ENCODE measurements around the gene BCLAF3. TPM values are rescaled to one million over a fixed set of nuclear protein-coding genes. Genes with fewer than 3 reads are reported as not detected.

BCLAF3 gene
- total RNA-seq, 1 experiment from 2014 or later, result 5.3 TPM

DNA sequence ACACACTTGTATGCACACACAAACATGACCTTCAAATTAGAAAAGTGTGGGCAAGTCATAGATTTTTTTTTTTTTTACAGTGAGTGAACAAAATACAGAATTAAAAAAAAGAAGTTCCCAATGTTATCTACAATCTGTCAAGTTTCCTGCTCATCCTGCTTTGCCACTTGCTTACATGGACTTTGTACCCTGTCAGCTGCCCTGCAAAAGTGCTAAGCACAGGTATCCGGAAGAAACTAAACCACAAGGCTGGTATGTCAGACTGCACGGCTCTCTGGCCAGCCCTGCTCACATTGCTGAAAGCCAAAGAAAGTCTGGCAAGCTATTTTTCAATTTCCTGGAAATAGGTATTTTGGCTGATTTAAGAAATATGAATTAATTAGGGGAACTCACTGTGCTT is 38.9 kb upstream of the BCLAF3 start:
- no peak for TF ChIP-seq YY1 (IDR thresholded peaks at IDR 0.05; ENCODE audit: extremely low read depth, insufficient replicate concordance, low read depth, low read length)
- peak; percentile 60 for TF ChIP-seq SP1 (IDR thresholded peaks at IDR 0.05; ENCODE audit: low read depth)
- Histone ChIP-seq H3K4me3 (replicated peaks in 1 of 2; ENCODE audit: low read depth in 1 of 2, low read length in 2 of 2) (no peak overlapping the region), H3K9me3 (ENCODE audit: control insufficient read depth in 1 of 2, insufficient read depth in 1 of 2, low read depth in 1 of 2, low read length in 2 of 2) (no peaks in the 10 kb centered on the region), H3K9ac (ENCODE audit: low read length) (no peak overlapping the region), H3K27ac (ENCODE audit: low read depth, low read length) (no peak overlapping the region), H3K36me3 (ENCODE audit: control insufficient read depth in 1 of 2, insufficient read depth in 2 of 2, low read length in 2 of 2) (no peaks in the 10 kb centered on the region), H3K27me3 (ENCODE audit: insufficient read depth, low read length) (no peaks in the 10 kb centered on the region), H4K20me1 (ENCODE audit: insufficient read depth) (no peaks in the 10 kb centered on the region), H3K4me1 (ENCODE audit: control insufficient read depth in 1 of 2, insufficient read depth in 2 of 2, low read length in 2 of 2) (peaks cover 12 to 37% of the 10 kb centered on the region in 2 experiments; a peak in 3 of 4 replicates), H2AFZ (ENCODE audit: low read depth, low read length, poor library complexity, severe bottlenecking) (no peak overlapping the region), H3K79me2 (ENCODE audit: insufficient read depth, low read length) (no peaks in the 10 kb centered on the region), H3K9me2 (ENCODE audit: insufficient read depth) (no peaks in the 10 kb centered on the region), H3K4me2 (ENCODE audit: low read length) (peak overlapping the region; percentile 57)
- ChIA-PET CTCF (no interaction called here), RAD21 (ENCODE audit: low non-redundant PET in 1 of 2, low total read pairs in 2 of 2, uncharacterized antibody in 2 of 2, unreplicated experiment in 2 of 2) (no interaction called here), POLR2A (no interaction called here)
- no TSS peak for BruUV-seq (replicated peaks)
- intact Hi-C loops (cut with micrococcal nuclease), result no loop called here
- no peak for DNase-seq (ENCODE audit: low read depth, low spot score)
- peak; percentile 54; the same call in 1 of the 2 replicates for ATAC-seq

DNA sequence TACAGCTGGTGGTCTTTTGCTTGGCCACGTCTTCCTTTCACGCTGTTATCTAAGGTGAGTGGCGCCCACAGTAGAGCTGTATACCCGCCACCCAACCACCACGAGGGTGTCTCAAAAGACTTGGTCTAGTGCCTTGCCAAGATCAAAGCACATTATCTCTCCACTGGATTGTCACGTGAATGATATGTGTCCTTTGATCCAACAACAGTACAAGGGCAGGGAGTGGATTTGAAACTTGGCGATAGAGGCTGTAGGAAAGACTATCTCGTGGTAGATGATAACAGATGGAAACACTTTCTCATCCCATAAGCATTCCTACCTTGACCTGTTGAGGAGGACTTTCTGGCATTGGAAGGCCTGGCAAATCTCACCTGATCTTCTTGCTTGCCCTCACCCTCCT is 37.7 kb upstream of the BCLAF3 start:
- CTCF ChIA-PET, result no interaction called here

More for the DNA sequence above, 37.7 kb upstream of the BCLAF3 start:
- Histone ChIP-seq H3K9me3 (ENCODE audit: control insufficient read depth in 1 of 2, insufficient read depth in 1 of 2, low read depth in 1 of 2, low read length in 2 of 2) (no peaks in the 10 kb centered on the region), H3K4me1 (ENCODE audit: control insufficient read depth in 1 of 2, insufficient read depth in 2 of 2, low read length in 2 of 2) (peaks cover 12 to 37% of the 10 kb centered on the region in 2 experiments; a peak in 3 of 4 replicates), H3K9ac (ENCODE audit: low read length) (no peak overlapping the region), H3K27ac (ENCODE audit: low read depth, low read length) (no peak overlapping the region), H3K4me2 (ENCODE audit: low read length) (no peak overlapping the region), H3K9me2 (ENCODE audit: insufficient read depth) (no peaks in the 10 kb centered on the region), H4K20me1 (ENCODE audit: insufficient read depth) (no peaks in the 10 kb centered on the region), H3K4me3 (replicated peaks in 1 of 2; ENCODE audit: low read depth in 1 of 2, low read length in 2 of 2) (no peak overlapping the region), H3K27me3 (ENCODE audit: insufficient read depth, low read length) (no peaks in the 10 kb centered on the region), H3K36me3 (ENCODE audit: control insufficient read depth in 1 of 2, insufficient read depth in 2 of 2, low read length in 2 of 2) (no peaks in the 10 kb centered on the region), H3K79me2 (ENCODE audit: insufficient read depth, low read length) (no peaks in the 10 kb centered on the region), H2AFZ (ENCODE audit: low read depth, low read length, poor library complexity, severe bottlenecking) (no peak overlapping the region)
- TF ChIP-seq, protein P1, sequence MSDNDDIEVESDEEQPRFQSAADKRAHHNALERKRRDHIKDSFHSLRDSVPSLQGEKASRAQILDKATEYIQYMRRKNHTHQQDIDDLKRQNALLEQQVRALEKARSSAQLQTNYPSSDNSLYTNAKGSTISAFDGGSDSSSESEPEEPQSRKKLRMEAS (IDR thresholded peaks at IDR 0.05), result no peak
- no peak for TF ChIP-seq CEBPB (IDR thresholded peaks at IDR 0.05; ENCODE audit: low read depth)
- TF ChIP-seq, protein P2, sequence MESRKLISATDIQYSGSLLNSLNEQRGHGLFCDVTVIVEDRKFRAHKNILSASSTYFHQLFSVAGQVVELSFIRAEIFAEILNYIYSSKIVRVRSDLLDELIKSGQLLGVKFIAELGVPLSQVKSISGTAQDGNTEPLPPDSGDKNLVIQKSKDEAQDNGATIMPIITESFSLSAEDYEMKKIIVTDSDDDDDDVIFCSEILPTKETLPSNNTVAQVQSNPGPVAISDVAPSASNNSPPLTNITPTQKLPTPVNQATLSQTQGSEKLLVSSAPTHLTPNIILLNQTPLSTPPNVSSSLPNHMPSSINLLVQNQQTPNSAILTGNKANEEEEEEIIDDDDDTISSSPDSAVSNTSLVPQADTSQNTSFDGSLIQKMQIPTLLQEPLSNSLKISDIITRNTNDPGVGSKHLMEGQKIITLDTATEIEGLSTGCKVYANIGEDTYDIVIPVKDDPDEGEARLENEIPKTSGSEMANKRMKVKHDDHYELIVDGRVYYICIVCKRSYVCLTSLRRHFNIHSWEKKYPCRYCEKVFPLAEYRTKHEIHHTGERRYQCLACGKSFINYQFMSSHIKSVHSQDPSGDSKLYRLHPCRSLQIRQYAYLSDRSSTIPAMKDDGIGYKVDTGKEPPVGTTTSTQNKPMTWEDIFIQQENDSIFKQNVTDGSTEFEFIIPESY (IDR thresholded peaks at IDR 0.05; ENCODE audit: extremely low read depth, insufficient replicate concordance, low read length), result no peak
- no peak for TF ChIP-seq ELF1 (IDR thresholded peaks at IDR 0.05; ENCODE audit: borderline replicate concordance, low read depth)
- TF ChIP-seq, protein P3, sequence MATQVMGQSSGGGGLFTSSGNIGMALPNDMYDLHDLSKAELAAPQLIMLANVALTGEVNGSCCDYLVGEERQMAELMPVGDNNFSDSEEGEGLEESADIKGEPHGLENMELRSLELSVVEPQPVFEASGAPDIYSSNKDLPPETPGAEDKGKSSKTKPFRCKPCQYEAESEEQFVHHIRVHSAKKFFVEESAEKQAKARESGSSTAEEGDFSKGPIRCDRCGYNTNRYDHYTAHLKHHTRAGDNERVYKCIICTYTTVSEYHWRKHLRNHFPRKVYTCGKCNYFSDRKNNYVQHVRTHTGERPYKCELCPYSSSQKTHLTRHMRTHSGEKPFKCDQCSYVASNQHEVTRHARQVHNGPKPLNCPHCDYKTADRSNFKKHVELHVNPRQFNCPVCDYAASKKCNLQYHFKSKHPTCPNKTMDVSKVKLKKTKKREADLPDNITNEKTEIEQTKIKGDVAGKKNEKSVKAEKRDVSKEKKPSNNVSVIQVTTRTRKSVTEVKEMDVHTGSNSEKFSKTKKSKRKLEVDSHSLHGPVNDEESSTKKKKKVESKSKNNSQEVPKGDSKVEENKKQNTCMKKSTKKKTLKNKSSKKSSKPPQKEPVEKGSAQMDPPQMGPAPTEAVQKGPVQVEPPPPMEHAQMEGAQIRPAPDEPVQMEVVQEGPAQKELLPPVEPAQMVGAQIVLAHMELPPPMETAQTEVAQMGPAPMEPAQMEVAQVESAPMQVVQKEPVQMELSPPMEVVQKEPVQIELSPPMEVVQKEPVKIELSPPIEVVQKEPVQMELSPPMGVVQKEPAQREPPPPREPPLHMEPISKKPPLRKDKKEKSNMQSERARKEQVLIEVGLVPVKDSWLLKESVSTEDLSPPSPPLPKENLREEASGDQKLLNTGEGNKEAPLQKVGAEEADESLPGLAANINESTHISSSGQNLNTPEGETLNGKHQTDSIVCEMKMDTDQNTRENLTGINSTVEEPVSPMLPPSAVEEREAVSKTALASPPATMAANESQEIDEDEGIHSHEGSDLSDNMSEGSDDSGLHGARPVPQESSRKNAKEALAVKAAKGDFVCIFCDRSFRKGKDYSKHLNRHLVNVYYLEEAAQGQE (IDR thresholded peaks at IDR 0.05; ENCODE audit: low read depth), result no peak
- TF ChIP-seq TCF7L2 (IDR thresholded peaks at IDR 0.05; ENCODE audit: borderline replicate concordance, extremely low read depth, insufficient read depth, insufficient read length), result no peak
- TF ChIP-seq CBX3 (IDR thresholded peaks at IDR 0.05; ENCODE audit: low read depth), result no peak
- no peak for TF ChIP-seq ZFX (IDR thresholded peaks at IDR 0.05)
- no peak for TF ChIP-seq EZH2 (IDR thresholded peaks at IDR 0.05)
- no peak for DNase-seq (ENCODE audit: low read depth, low spot score)
- no peak for ATAC-seq
- RAD21 ChIA-PET (ENCODE audit: low non-redundant PET in 1 of 2, low total read pairs in 2 of 2, uncharacterized antibody in 2 of 2, unreplicated experiment in 2 of 2), result no interaction called here
- no TSS peak for BruUV-seq (replicated peaks)
- POLR2A ChIA-PET, result no interaction called here
- intact Hi-C loops (cut with micrococcal nuclease), result no loop called here
